ENCODE measurements around the gene FAM13C.

FAM13C gene

GRCh38 chr10:59281861-59282260 is 80.5 kb downstream of the FAM13C start:
- in situ Hi-C loops (cut with HindIII; ENCODE audit: low sequenced_read_pairs), result no loop called here

GRCh38 chr10:59279991-59280505 is 82.3 kb downstream of the FAM13C start:
- in situ Hi-C loops (cut with HindIII; ENCODE audit: low sequenced_read_pairs), result no loop called here

GRCh38 chr10:59279476-59279875 is 82.9 kb downstream of the FAM13C start:
- in situ Hi-C loops (cut with HindIII; ENCODE audit: low sequenced_read_pairs), result no loop called here

GRCh38 chr10:59276919-59277318 is 85.4 kb downstream of the FAM13C start:
- in situ Hi-C loops (cut with HindIII; ENCODE audit: low sequenced_read_pairs), result no loop called here

DNA sequence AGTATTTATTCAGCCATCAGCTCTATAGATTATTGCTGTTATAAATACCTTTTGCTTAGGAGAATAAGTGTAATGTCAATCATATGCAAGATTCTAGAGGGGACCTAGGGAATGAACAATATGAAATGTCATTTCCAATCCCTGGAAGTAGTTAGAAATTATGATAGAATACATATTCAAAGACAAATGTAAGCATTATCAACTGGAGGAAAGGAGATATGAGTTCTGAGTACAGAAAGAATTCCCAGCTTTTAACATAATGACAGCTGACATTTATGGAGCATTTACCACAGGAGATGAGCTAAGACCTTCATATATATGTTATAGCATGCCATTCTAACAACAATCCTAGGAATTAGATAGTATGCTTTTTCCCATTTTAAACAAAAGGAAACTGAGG is 86.2 kb downstream of the FAM13C start:
- in situ Hi-C loops (cut with HindIII; ENCODE audit: low sequenced_read_pairs), result no loop called here

- in situ Hi-C loops (cut with HindIII; ENCODE audit: low sequenced_read_pairs), result no loop called here
Observed at GRCh38 chr10:59273445-59273844, 88.9 kb downstream of the FAM13C start.

DNA sequence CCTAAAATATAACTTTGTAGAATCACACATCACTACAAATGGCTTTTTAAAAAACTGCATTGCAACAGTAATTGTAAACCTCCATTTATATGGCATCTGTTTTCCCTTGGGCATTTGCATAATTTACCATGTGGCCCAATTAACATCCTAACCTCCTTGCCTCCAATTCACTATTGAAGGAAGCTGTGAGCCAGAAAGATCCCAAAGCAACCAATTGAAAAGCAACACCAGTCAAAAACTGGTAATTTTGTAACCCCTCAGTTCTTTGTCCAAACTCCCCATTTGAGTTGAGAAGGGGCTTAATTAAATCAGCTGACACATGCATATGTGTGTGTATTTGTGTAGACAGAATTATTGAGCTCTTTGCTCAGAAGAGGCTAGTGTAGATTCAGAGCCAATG is 90.3 kb downstream of the FAM13C start:
- in situ Hi-C loops (cut with HindIII; ENCODE audit: low sequenced_read_pairs), result no loop called here

DNA sequence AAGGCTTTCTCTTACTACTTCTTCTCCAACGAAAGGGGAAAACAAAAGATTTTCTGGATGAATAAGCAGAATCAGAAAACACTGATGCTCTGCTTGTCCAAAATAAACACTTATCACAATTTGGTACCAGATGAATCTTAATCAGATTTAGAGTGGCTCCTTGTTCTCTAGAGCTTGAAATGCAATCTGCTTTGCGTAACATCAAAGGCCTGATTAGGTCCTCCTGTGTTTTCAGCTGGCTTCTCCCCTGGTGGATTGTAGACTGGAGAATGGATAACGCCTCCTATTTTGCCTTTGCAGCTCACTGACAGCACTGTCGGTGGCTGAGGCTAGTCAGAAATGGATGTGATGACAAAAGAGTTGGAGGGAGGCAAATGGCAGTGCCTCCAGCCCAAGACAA is 91.2 kb downstream of the FAM13C start:
- in situ Hi-C loops (cut with HindIII; ENCODE audit: low sequenced_read_pairs), result no loop called here

GRCh38 chr10:59270492-59270891 is 91.9 kb downstream of the FAM13C start:
- in situ Hi-C loops (cut with HindIII; ENCODE audit: low sequenced_read_pairs), result no loop called here

DNA sequence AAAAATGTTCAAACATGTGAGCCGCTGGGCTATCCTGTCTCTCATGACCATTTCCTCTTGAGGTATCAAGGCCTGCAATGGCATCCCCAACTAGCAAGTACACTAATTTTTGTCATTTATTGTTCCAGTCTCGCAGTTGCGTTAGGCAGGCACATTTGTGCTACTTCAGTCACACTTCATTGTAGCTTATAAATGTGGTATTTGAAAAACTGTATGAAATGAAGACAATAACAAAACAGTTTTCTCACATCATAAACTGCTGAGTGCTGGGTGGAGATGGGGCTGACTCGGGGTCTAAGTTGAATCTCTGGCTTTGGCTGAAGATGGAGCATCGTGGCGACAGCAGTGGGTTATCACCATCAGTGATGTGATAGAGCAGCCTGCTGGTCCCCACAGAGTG is 92.7 kb downstream of the FAM13C start:
- in situ Hi-C loops (cut with HindIII; ENCODE audit: low sequenced_read_pairs), result no loop called here

DNA sequence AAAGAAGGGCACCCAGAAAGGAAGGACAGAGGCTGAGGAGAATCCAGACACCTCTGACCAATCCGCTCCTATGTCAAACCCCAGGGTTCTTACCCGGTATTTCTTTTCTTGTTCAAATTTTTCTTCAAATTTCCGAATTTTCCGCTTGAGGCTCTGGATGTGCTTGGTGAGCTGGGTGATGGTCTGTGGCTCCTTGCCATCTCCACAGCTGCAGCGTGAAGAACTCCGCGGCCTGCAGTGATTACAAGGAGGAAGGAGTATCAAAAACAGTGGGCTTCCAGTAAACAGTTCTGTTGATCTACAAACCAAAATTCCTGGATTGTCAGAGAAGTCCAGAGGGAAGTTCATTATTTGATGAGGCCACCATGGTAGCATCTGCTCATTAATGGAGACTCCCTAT is 93.9 kb downstream of the FAM13C start:
- in situ Hi-C loops (cut with HindIII; ENCODE audit: low sequenced_read_pairs), result no loop called here

GRCh38 chr10:59266321-59266720 is 96.0 kb downstream of the FAM13C start:
- in situ Hi-C loops (cut with HindIII; ENCODE audit: low sequenced_read_pairs), result no loop called here

DNA sequence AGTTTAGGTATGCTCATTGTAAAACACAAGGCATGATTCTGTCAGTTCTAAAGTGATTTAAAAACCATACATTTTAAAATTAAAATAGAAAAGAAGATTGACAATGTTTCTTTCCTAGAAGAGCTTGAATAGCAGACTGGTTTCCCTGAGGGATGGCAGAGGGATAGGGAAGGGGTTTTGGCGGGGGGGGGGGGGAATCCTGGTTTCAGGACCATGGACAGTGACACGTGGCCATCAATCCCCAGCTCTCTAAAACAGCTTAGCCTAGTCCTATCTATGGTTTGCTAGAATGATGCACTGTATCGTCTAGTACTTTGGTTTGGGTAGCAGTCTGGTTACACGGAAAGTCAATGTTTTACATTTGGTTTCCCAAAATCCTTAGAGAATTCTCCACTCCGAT is 97.2 kb downstream of the FAM13C start:
- in situ Hi-C loops (cut with HindIII; ENCODE audit: low sequenced_read_pairs), result no loop called here

GRCh38 chr10:59258890-59259289 is 103.5 kb downstream of the FAM13C start:
- in situ Hi-C loops (cut with HindIII; ENCODE audit: low sequenced_read_pairs), result no loop called here

GRCh38 chr10:59257224-59257623 is 105.1 kb downstream of the FAM13C start:
- in situ Hi-C loops (cut with HindIII; ENCODE audit: low sequenced_read_pairs), result no loop called here

DNA sequence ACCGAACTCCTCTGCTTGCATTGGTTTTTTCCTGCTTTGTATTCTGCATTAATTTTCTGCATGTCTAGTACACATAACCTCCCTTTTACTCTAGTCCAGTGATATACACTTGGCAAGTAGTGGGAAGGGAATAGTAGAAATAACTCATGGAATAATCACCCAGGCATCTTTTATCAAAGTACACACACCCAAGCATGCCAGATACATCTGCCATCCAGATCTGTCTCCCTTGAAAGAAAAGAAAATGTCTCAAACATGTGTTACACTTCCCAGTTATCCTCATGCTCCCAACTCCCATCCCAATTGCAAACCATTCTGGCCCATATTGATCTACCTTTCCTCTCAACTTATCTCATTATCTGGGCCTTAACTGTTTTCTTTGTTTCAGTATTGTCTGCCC is 106.9 kb downstream of the FAM13C start:
- in situ Hi-C loops (cut with HindIII; ENCODE audit: low sequenced_read_pairs), result no loop called here

DNA sequence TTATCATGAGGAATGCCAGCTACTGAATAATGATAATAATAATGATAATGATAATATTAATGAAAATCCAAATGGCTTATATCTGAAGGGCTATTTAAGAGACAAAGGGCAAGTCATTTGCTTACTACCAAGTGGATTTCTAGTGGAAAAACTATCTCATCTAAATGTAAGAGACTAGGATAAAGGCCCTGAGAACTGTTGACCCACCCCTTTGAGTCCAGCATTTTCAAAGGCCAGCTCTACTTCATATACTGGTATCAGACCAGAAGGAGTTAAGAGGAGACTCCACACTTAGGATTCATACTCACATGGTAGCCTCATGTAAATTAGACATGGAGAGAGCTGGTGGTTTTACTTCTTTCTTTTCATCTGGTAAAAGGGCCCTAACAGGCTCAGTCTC is 109.9 kb downstream of the FAM13C start:
- in situ Hi-C loops (cut with HindIII; ENCODE audit: low sequenced_read_pairs), result no loop called here

DNA sequence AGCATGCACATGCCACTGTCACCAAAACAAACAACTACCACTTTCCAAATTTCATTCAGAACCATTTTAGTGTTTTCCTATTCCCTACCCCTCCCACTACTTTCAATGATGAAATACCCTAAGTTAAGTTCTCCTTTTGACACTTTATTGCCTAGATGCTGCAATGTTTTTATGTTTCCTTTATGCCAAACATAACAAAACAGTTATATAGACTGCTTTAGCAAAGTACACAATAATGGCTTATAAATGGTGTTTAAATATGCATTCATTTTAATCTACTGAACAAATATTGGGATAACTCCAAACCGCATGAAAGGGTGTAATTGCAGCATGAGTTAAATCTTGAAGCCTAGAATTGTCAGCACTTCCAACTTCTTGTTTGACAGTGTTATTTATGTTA is 116.7 kb downstream of the FAM13C start:
- in situ Hi-C loops (cut with HindIII; ENCODE audit: low sequenced_read_pairs), result no loop called here

- in situ Hi-C loops (cut with HindIII; ENCODE audit: low sequenced_read_pairs), result no loop called here
Observed at GRCh38 chr10:59244871-59245270, 117.5 kb downstream of the FAM13C start.

DNA sequence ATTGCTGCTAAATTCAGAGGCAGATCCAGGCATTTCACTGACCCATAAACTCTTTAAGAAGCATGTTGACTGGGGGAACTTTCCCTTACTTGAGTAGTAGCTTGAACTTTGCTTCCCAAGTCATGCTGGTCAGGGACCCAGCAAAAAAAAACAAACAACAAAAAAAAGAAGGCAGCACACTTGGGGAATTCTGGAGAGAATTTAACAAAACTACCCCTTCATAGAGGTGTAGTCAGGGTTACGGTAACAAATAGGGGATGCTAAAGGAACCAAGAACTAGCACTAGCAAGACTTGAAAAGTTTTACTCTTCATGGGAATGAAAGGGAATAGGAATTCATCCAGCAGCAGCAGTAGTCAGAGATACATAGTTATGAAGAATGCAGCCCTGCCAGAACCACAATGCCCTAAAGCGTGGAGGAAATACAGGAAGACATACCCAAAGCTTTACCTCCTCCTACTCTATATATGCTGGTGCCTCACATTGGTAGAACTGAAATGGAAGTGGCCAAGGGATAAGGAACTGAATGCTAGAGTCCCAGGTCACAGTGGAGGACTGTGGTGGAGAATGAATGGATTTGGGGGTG is 118.6 kb downstream of the FAM13C start:
- in situ Hi-C loops (cut with HindIII; ENCODE audit: low sequenced_read_pairs), result no loop called here

DNA sequence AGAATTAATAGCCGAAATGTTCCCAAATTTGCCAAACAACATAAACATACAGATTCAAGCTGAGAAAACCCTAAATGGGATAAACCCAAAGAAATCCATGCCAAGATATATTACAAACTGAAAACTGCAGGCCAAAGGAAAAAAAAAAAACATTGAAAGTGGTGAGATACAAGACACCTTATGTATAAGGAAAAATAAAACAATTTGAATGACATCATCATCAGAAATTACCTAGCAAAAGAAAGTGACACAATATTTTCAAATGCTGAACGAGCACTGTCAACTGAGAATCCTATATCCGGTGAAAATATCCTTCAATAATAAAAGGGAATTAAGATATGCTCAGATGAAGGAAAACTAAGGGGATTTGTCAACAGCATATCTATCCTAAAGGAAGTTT is 119.4 kb downstream of the FAM13C start:
- in situ Hi-C loops (cut with HindIII; ENCODE audit: low sequenced_read_pairs), result no loop called here

GRCh38 chr10:59242057-59242456 is 120.3 kb downstream of the FAM13C start:
- in situ Hi-C loops (cut with HindIII; ENCODE audit: low sequenced_read_pairs), result no loop called here

- in situ Hi-C loops (cut with HindIII; ENCODE audit: low sequenced_read_pairs), result no loop called here
Observed at GRCh38 chr10:59240582-59241183, 121.7 kb downstream of the FAM13C start.
